ENCODE results near the gene SUZ12.
"Not testable (repeated sequence)": the region's sequence is repeated elsewhere in the genome, so short reads cannot be mapped to it uniquely, and the experiment has no call there.

The SUZ12 gene

GRCh38 chr17:32047663-32048062 lies 110.9 kb downstream of the SUZ12 start:
- not testable (repeated sequence) for H3K4me3 Mint-ChIP-seq; H3K9me3 Mint-ChIP-seq; H3K27me3 Mint-ChIP-seq (ENCODE audit: low read depth); H3K4me1 Mint-ChIP-seq; H3K27ac Mint-ChIP-seq
- H3K36me3 Mint-ChIP-seq (ENCODE audit: low read depth), result peaks cover 21% of the 10 kb centered on the region

All from nephron (organoid).